HepG2 (cell line): ENCODE data around the gene CHPF. TPM values are rescaled to one million over a fixed set of nuclear protein-coding genes. Genes with fewer than 3 reads are reported as not detected.

ENCODE experiments used
- AGO2 ChIP-seq: fragments of 200-400 bp; formaldehyde crosslinking; optimal IDR thresholded peaks from 2 replicates; pipeline ENCODE3; 2017; ENCODE audit warnings: mild to moderate bottlenecking, low read depth, low read length, moderate library complexity
- BATF2 ChIP-seq: sonication (generic); formaldehyde crosslinking; IDR thresholded peaks from 2 replicates; pipeline ENCODE4 v1.8.0; 2022; ENCODE audit warnings: mild to moderate bottlenecking, missing genetic modification reagents, moderate library complexity
- CREB1 ChIP-seq, 2 experiments: fragments of 450-650 bp in 1 of 2; IDR thresholded peaks; 2 replicates each; pipeline ENCODE4 v1.6.1; 2016 to 2017; ENCODE audit warnings: control low read depth in 1 of 2, mild to moderate bottlenecking in 1 of 2, missing compliant biosample characterization in 1 of 2, missing genetic modification characterization in 1 of 2
- DDIT3 ChIP-seq: sonication (generic); formaldehyde crosslinking; IDR thresholded peaks from 2 replicates; pipeline ENCODE4 v1.4.0; 2020; ENCODE audit warnings: mild to moderate bottlenecking, missing genetic modification reagents
- E2F2 ChIP-seq: sonication (generic); formaldehyde crosslinking; IDR thresholded peaks from 2 replicates; pipeline ENCODE4 v1.4.0; 2020; ENCODE audit warnings: missing genetic modification reagents, borderline replicate concordance
- FOXK2 ChIP-seq: fragments of 450-650 bp; IDR thresholded peaks from 2 replicates; pipeline ENCODE4 v1.6.1; 2016
- HDAC6 ChIP-seq: fragments of 200-600 bp; sonication (generic); IDR thresholded peaks from 2 replicates; pipeline ENCODE4 v1.7.0; 2017; ENCODE audit warnings: mild to moderate bottlenecking, antibody characterized with exemption, low read length, low read depth
- HINFP ChIP-seq: sonication (generic); formaldehyde crosslinking; IDR thresholded peaks from 2 replicates; pipeline ENCODE4 v1.4.0; 2020; ENCODE audit warnings: low read depth, mild to moderate bottlenecking, missing genetic modification reagents
- KLF15 ChIP-seq: sonication (generic); formaldehyde crosslinking; IDR thresholded peaks from 2 replicates; pipeline ENCODE4 v1.8.1; 2023; ENCODE audit warnings: borderline replicate concordance, mild to moderate bottlenecking, inconsistent platforms, missing genetic modification reagents, mixed read lengths
- MNT ChIP-seq: fragments of 450-650 bp; IDR thresholded peaks from 2 replicates; pipeline ENCODE4 v1.6.1; 2016
- NFKBIZ ChIP-seq: IDR thresholded peaks from 2 replicates; pipeline ENCODE4 v1.6.1; 2018; ENCODE audit warnings: missing genetic modification reagents, missing compliant biosample characterization
- PAX8 ChIP-seq: sonication (generic); formaldehyde crosslinking; IDR thresholded peaks from 2 replicates; pipeline ENCODE4 v1.8.0; 2022; ENCODE audit warnings: mild to moderate bottlenecking, missing genetic modification reagents, borderline replicate concordance
- RAD51 ChIP-seq: fragments of 450-650 bp; IDR thresholded peaks from 2 replicates; pipeline ENCODE4 v1.6.1; 2016; ENCODE audit warnings: borderline replicate concordance
- SCMH1 ChIP-seq: sonication (generic); formaldehyde crosslinking; IDR thresholded peaks from 2 replicates; pipeline ENCODE4 v1.9.0; 2021; ENCODE audit warnings: missing genetic modification reagents, mild to moderate bottlenecking, borderline replicate concordance
- ZNF136 ChIP-seq: sonication (generic); formaldehyde crosslinking; IDR thresholded peaks from 2 replicates; pipeline ENCODE4 v1.8.1; 2022; ENCODE audit warnings: low read depth, mild to moderate bottlenecking, moderate library complexity, missing genetic modification reagents
- ZNF207 ChIP-seq: fragments of 450-650 bp; IDR thresholded peaks from 2 replicates; pipeline ENCODE4 v1.6.1; 2016; ENCODE audit warnings: antibody characterized with exemption, borderline replicate concordance
- ZNF281 ChIP-seq: sonication (generic); formaldehyde crosslinking; IDR thresholded peaks from 2 replicates; pipeline ENCODE4 v1.4.0; 2020; ENCODE audit warnings: missing genetic modification reagents, borderline replicate concordance
- ZNF343 ChIP-seq: sonication (generic); formaldehyde crosslinking; IDR thresholded peaks from 2 replicates; pipeline ENCODE4 v1.4.0; 2020; ENCODE audit warnings: mild to moderate bottlenecking, missing genetic modification reagents
- ZNF557 ChIP-seq: sonication (generic); formaldehyde crosslinking; IDR thresholded peaks from 2 replicates; pipeline ENCODE4 v1.4.0; 2020; ENCODE audit warnings: missing genetic modification reagents
- ZNF691 ChIP-seq: sonication (generic); formaldehyde crosslinking; IDR thresholded peaks from 2 replicates; pipeline ENCODE4 v1.4.0; 2020; ENCODE audit warnings: missing genetic modification reagents, low read depth, mild to moderate bottlenecking, borderline replicate concordance
- ZNF746 ChIP-seq: sonication (generic); formaldehyde crosslinking; IDR thresholded peaks from 2 replicates; pipeline ENCODE4 v1.8.0; 2022; ENCODE audit warnings: mild to moderate bottlenecking, missing genetic modification reagents
- ZNF768 ChIP-seq: sonication (generic); formaldehyde crosslinking; IDR thresholded peaks from 2 replicates; pipeline ENCODE4 v1.4.0; 2020; ENCODE audit warnings: missing genetic modification reagents
- polyA plus RNA-seq, 8 experiments: library from polyadenylated mRNA; depleted of rRNA in 3 of 8; stranded (reverse) in 7 of 8; unstranded in 1 of 8; fragments of >200 nt; fragmentation: Illumina TruSeq in 4 of 8; extraction: Trizol in 4 of 8; gene quantifications; 2 replicates each; pipeline versions ENCODE4 v1.2.1 to v1.2.3, GENCODE V29; 2011 to 2016; ENCODE audit warnings: low read depth in 4 of 8, missing spikeins in 1 of 8, mixed read lengths in 1 of 8; ENCODE audit not compliant: insufficient read depth in 1 of 8
- total RNA-seq, 5 experiments: library from RNA; depleted of rRNA; stranded (reverse); fragments of >200 nt; fragmentation: Illumina TruSeq; extraction: Trizol; gene quantifications; 2 replicates each; pipeline ENCODE4 v1.2.3, GENCODE V29; 2016; ENCODE audit warnings: low read depth in 1 of 5

The CHPF gene
- total and polyA plus RNA-seq, 2 of the 13 experiments (the other 11 are each of a cell fraction or from before 2014, with no cell fraction given) = 79.6 to 111 TPM

GRCh38 chr2:219545943-219546352 lies 2.3 kb upstream of the CHPF start (continued):
- TF ChIP-seq BATF2 (CRISPR knock-in tag) = no peak
- no peak for TF ChIP-seq ZNF557
- no peak for TF ChIP-seq KLF15 (CRISPR knock-in tag)
- TF ChIP-seq ZNF691 (CRISPR knock-in tag) = peak; percentile 59; the same call in 1 of the 2 replicates
- TF ChIP-seq HDAC6 = no peak
- TF ChIP-seq ZNF768 (CRISPR knock-in tag) = no peak
- TF ChIP-seq HINFP (CRISPR knock-in tag) = no peak
- no peak for TF ChIP-seq SCMH1 (CRISPR knock-in tag)
- TF ChIP-seq ZNF136 (CRISPR knock-in tag) = no peak
- TF ChIP-seq ZNF343 (CRISPR knock-in tag) = no peak
- peak; percentile 67; the same call in 1 of the 2 replicates for TF ChIP-seq ZNF746 (CRISPR knock-in tag)
- no peak for TF ChIP-seq AGO2
- TF ChIP-seq E2F2 (CRISPR knock-in tag) = no peak
- TF ChIP-seq PAX8 = no peak
- TF ChIP-seq MNT = peak; percentile 41; the same call in 1 of the 2 replicates
- TF ChIP-seq FOXK2 = no peak
- TF ChIP-seq ZNF281 (CRISPR knock-in tag) = peak; percentile 84
- no peak for TF ChIP-seq CREB1 (IDR thresholded peaks at IDR 0.05)
- TF ChIP-seq CREB1 (CRISPR knock-in tag; IDR thresholded peaks at IDR 0.05) = no peak
- peak; percentile 89; the same call in 1 of the 2 replicates for TF ChIP-seq NFKBIZ (CRISPR knock-in tag)
- TF ChIP-seq RAD51 = no peak
- no peak for TF ChIP-seq DDIT3 (CRISPR knock-in tag)
- no peak for TF ChIP-seq ZNF207
